SK-N-SH treated with all-trans-retinoic acid at 6 μM for 48 hours (cell line): ENCODE data around the gene MED15.
A peak's percentile ranks its signal among the peaks of the same experiment; 100 is the strongest.

ENCODE experiments used
- ATAC-seq: fragments of 200-7000 bp; cut with Tn5 transposase; 3 replicates; pipeline ENCODE4 v1.9.1; 2020; ENCODE audit warnings: mild to moderate bottlenecking, moderate library complexity
- ARNTL ChIP-seq: fragments of 450-650 bp; formaldehyde crosslinking; IDR thresholded peaks from 2 replicates; pipeline ENCODE4 v1.5.0; 2020; ENCODE audit warnings: low read depth, mild to moderate bottlenecking, moderate library complexity, borderline replicate concordance
- BACH2 ChIP-seq: fragments of 250-450 bp; sonication (Bioruptor Pico); IDR thresholded peaks from 2 replicates; pipeline ENCODE4 v1.9.0; 2021; ENCODE audit warnings: mild to moderate bottlenecking, borderline replicate concordance
- CREB5 ChIP-seq: fragments of 250-450 bp; sonication (Bioruptor Pico); IDR thresholded peaks from 2 replicates; pipeline ENCODE4 v1.5.1; 2020; ENCODE audit warnings: low read depth, mild to moderate bottlenecking, moderate library complexity
- CSDC2 ChIP-seq: fragments of 250-450 bp; sonication (Bioruptor Pico); IDR thresholded peaks from 2 replicates; pipeline ENCODE4 v1.5.0; 2020; ENCODE audit warnings: mild to moderate bottlenecking, moderate library complexity
- CSRNP3 ChIP-seq: fragments of 250-450 bp; sonication (Bioruptor Pico); IDR thresholded peaks from 2 replicates; pipeline ENCODE4 v1.5.1; 2021; ENCODE audit warnings: mild to moderate bottlenecking, moderate library complexity
- GLIS3 ChIP-seq: fragments of 250-450 bp; sonication (Bioruptor Pico); IDR thresholded peaks from 2 replicates; pipeline ENCODE4 v1.5.0; 2020; ENCODE audit warnings: mild to moderate bottlenecking, moderate library complexity
- ISL1 ChIP-seq: fragments of 250-450 bp; sonication (Bioruptor Pico); IDR thresholded peaks from 2 replicates; pipeline ENCODE4 v2.1.2; 2022; ENCODE audit warnings: mild to moderate bottlenecking, moderate library complexity
- OSR1 ChIP-seq: fragments of 250-450 bp; sonication (Bioruptor Pico); IDR thresholded peaks from 2 replicates; pipeline ENCODE4 v1.8.0; 2022; ENCODE audit warnings: moderate library complexity, mild to moderate bottlenecking, inconsistent platforms
- PATZ1 ChIP-seq: fragments of 250-450 bp; sonication (Bioruptor Pico); IDR thresholded peaks from 2 replicates; pipeline ENCODE4 v1.8.0; 2020; ENCODE audit warnings: mild to moderate bottlenecking, moderate library complexity, borderline replicate concordance
- POU6F1 ChIP-seq: fragments of 250-450 bp; sonication (Bioruptor Pico); IDR thresholded peaks from 2 replicates; pipeline ENCODE4 v1.8.0; 2021; ENCODE audit warnings: low read depth, mild to moderate bottlenecking, moderate library complexity, borderline replicate concordance
- PPARA ChIP-seq: fragments of 250-450 bp; sonication (Bioruptor Pico); IDR thresholded peaks from 2 replicates; pipeline ENCODE4 v1.5.0; 2020; ENCODE audit warnings: mild to moderate bottlenecking, borderline replicate concordance
- SNAI2 ChIP-seq: fragments of 250-450 bp; sonication (Bioruptor Pico); IDR thresholded peaks from 2 replicates; pipeline ENCODE4 v1.5.0; 2020; ENCODE audit warnings: mild to moderate bottlenecking, moderate library complexity
- TCF4 ChIP-seq: fragments of 250-450 bp; sonication (Bioruptor Pico); IDR thresholded peaks from 2 replicates; pipeline ENCODE4 v1.8.0; 2021; ENCODE audit warnings: mild to moderate bottlenecking, moderate library complexity, borderline replicate concordance
- TOX ChIP-seq: fragments of 250-450 bp; sonication (Bioruptor Pico); IDR thresholded peaks from 2 replicates; pipeline ENCODE4 v1.8.0; 2021; ENCODE audit warnings: mild to moderate bottlenecking, moderate library complexity, borderline replicate concordance
- ZC3H10 ChIP-seq: fragments of 250-450 bp; sonication (Bioruptor Pico); IDR thresholded peaks from 2 replicates; pipeline ENCODE4 v1.5.1; 2021; ENCODE audit warnings: mild to moderate bottlenecking, moderate library complexity
- ZFP3 ChIP-seq: fragments of 250-450 bp; sonication (Bioruptor Pico); IDR thresholded peaks from 2 replicates; pipeline ENCODE4 v1.5.0; 2020; ENCODE audit warnings: mild to moderate bottlenecking, moderate library complexity
- ZFP30 ChIP-seq: fragments of 450-650 bp; formaldehyde crosslinking; IDR thresholded peaks from 2 replicates; pipeline ENCODE4 v1.5.0; 2022; ENCODE audit warnings: mild to moderate bottlenecking, moderate library complexity
- ZNF565 ChIP-seq: fragments of 450-650 bp; formaldehyde crosslinking; conservative IDR thresholded peaks from 2 replicates; pipeline ENCODE4 v1.5.0; 2020; ENCODE audit warnings: low read depth, mild to moderate bottlenecking, moderate library complexity
- ZNF70 ChIP-seq: fragments of 450-650 bp; formaldehyde crosslinking; IDR thresholded peaks from 2 replicates; pipeline ENCODE4 v1.5.0; 2020; ENCODE audit warnings: mild to moderate bottlenecking, moderate library complexity
- ZNF8 ChIP-seq: fragments of 450-650 bp; formaldehyde crosslinking; IDR thresholded peaks from 2 replicates; pipeline ENCODE4 v1.5.0; 2020; ENCODE audit warnings: mild to moderate bottlenecking, moderate library complexity
- TF ChIP-seq, protein P1 (sequence below): fragments of 250-450 bp; sonication (Bioruptor Pico); IDR thresholded peaks from 2 replicates; pipeline ENCODE4 v1.5.0; 2020; ENCODE audit warnings: mild to moderate bottlenecking, moderate library complexity

The MED15 gene

DNA sequence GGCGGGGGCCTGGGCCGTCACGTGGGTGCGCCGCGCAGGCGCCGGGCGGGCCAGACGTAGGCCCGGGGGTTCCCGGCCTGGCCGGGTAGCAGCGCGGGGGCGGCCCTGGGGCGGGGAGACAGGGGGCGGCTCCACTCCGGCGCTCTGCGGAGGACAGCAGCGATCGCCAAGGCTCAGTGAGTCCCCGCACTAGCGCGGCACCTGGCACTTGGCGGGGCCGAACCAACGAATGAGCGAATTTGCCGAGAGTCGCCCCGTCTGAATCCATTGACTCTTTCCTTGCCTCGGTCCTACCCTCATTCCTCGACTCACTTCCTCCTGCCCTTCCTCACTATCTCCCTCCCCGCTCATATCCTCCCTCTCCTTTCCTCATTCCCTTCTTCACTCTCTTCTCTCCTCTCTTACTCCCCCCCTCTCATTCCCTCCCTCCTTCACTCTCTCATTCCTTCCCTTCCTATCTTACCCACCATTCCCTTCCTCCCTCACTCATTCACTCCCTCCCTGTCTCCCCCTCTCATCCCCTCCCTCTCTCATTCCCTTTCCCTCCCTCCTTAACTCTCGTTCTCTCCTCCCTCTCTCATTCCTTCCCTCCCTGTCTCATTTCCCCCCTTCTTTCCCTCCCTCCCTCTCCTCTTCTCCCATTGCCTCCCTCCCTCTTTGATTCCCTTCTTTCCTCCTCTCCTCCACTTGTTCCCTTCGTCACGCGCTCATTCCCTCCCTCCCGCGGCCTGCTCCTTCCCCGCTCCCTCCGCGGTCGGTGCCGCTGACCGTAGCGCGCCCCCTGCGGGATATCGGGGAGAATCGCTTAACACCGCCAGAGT lies 11.3 kb upstream of the MED15 start:
- peak; percentile 92 for ATAC-seq
- TF ChIP-seq ZFP30 (CRISPR knock-in tag) (no peak), ZNF8 (CRISPR knock-in tag) (no peak), PATZ1 (peak; percentile 43; the same call in 1 of the 2 replicates), GLIS3 (CRISPR knock-in tag) (no peak), ZFP3 (CRISPR knock-in tag) (no peak), PPARA (CRISPR knock-in tag) (no peak), ISL1 (CRISPR knock-in tag) (no peak), TOX (no peak), CSRNP3 (CRISPR knock-in tag) (no peak), ARNTL (CRISPR knock-in tag) (no peak), CSDC2 (no peak), ZNF70 (CRISPR knock-in tag) (no peak), SNAI2 (0 out of 2 replicates have a peak, but pooled peaks have one; percentile 57), OSR1 (CRISPR knock-in tag) (no peak), CREB5 (CRISPR knock-in tag) (no peak), POU6F1 (CRISPR knock-in tag) (no peak), ZNF565 (CRISPR knock-in tag) (no peak), TCF4 (no peak)
- TF ChIP-seq, protein P1, sequence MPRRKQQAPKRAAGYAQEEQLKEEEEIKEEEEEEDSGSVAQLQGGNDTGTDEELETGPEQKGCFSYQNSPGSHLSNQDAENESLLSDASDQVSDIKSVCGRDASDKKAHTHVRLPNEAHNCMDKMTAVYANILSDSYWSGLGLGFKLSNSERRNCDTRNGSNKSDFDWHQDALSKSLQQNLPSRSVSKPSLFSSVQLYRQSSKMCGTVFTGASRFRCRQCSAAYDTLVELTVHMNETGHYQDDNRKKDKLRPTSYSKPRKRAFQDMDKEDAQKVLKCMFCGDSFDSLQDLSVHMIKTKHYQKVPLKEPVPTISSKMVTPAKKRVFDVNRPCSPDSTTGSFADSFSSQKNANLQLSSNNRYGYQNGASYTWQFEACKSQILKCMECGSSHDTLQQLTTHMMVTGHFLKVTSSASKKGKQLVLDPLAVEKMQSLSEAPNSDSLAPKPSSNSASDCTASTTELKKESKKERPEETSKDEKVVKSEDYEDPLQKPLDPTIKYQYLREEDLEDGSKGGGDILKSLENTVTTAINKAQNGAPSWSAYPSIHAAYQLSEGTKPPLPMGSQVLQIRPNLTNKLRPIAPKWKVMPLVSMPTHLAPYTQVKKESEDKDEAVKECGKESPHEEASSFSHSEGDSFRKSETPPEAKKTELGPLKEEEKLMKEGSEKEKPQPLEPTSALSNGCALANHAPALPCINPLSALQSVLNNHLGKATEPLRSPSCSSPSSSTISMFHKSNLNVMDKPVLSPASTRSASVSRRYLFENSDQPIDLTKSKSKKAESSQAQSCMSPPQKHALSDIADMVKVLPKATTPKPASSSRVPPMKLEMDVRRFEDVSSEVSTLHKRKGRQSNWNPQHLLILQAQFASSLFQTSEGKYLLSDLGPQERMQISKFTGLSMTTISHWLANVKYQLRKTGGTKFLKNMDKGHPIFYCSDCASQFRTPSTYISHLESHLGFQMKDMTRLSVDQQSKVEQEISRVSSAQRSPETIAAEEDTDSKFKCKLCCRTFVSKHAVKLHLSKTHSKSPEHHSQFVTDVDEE (CRISPR knock-in tag), result 0 out of 2 replicates have a peak, but pooled peaks have one; percentile 8

DNA sequence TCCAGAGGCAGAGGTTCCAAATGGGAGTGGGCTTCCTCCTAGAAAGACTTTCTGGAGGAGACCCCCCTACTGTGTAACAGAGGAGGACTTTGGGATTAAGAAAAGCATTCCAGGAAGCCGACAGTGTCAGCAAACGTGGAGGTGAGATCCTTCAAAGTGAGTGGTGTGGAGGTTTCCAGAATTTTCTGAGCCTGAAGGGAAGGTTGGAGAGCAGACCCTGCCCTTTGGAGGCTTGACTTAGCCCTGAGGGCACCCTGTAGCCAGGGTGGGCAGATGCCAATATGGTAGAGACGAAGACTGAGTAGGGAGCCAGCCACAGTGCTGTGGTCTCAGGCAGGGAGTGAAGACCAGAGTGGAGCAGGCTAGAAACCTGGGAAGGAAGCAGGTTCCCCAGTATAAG lies 10.0 kb upstream of the MED15 start:
- no peak for ATAC-seq
- no peak for TF ChIP-seq ZFP3 (CRISPR knock-in tag)
- TF ChIP-seq ISL1 (CRISPR knock-in tag), result no peak
- no peak for TF ChIP-seq ZFP30 (CRISPR knock-in tag)
- TF ChIP-seq CREB5 (CRISPR knock-in tag), result no peak
- no peak for TF ChIP-seq TCF4
- TF ChIP-seq GLIS3 (CRISPR knock-in tag), result no peak
- TF ChIP-seq OSR1 (CRISPR knock-in tag), result no peak
- TF ChIP-seq, protein P1 (CRISPR knock-in tag), result no peak
- no peak for TF ChIP-seq CSRNP3 (CRISPR knock-in tag)
- no peak for TF ChIP-seq BACH2
- TF ChIP-seq POU6F1 (CRISPR knock-in tag), result no peak
- TF ChIP-seq ZC3H10 (CRISPR knock-in tag), result no peak
